Testis (tissue), 3 donors: ENCODE data around the gene RENBP. TPM values are rescaled to one million over a fixed set of nuclear protein-coding genes. Genes with fewer than 3 reads are reported as not detected.

ENCODE experiments used
- DNase-seq: peaks from one replicate; pipeline ENCODE4 v3.0.0-alpha.2; 2019
- H3K27ac ChIP-seq, 2 donors: fragments of 200-600 bp; sonication (generic); one replicate each; pipeline ENCODE4 v1.5.1; 2019
- H3K27me3 ChIP-seq: fragments of 200-600 bp; sonication (generic); one replicate; pipeline ENCODE4 v1.5.1; 2019
- H3K36me3 ChIP-seq: fragments of 200-600 bp; sonication (generic); one replicate; pipeline ENCODE4 v1.5.1; 2017; ENCODE audit warnings: low read depth; ENCODE audit errors: missing control alignments
- H3K4me1 ChIP-seq: fragments of 200-600 bp; sonication (generic); one replicate; pipeline ENCODE4 v1.5.1; 2019
- H3K4me3 ChIP-seq, 2 donors: fragments of 200-600 bp; sonication (generic); one replicate each; pipeline ENCODE4 v1.5.1; 2017 to 2019
- H3K9me3 ChIP-seq: fragments of 200-600 bp; sonication (generic); one replicate; pipeline ENCODE4 v1.5.1; 2017
- CTCF ChIP-seq, 3 experiments: fragments of 450-650 bp in 2 of 3; fragments of 200-600 bp in 1 of 3; sonication (generic) in 1 of 3; IDR thresholded peaks; one replicate each; pipeline ENCODE4 v1.5.1; 2016 to 2019; ENCODE audit warnings: antibody characterized with exemption in 3 of 3, mild to moderate bottlenecking in 2 of 3, moderate library complexity in 1 of 3
- POLR2A ChIP-seq: fragments of 450-650 bp; IDR thresholded peaks from one replicate; pipeline ENCODE4 v1.6.1; 2017; ENCODE audit warnings: antibody characterized with exemption, mild to moderate bottlenecking, moderate library complexity
- WGBS, 2 donors: methylation state at CpG; one replicate each; pipeline ENCODE4 v1.1.5; 2018; 5-methylcytosine and 5-hydroxymethylcytosine counted together
- intact Hi-C: fragments of 100-400 bp; cut with DNase I; formaldehyde crosslinking; loops from one replicate; pipeline ENCODE4 v1.15.1; 2023; ENCODE audit warnings: low total_unique reads
- microRNA-seq, 2 donors: library from miRNA; unstranded; fragments of <30 nt; microRNA quantifications; one replicate each; pipeline ENCODE4, GENCODE V29; 2016; ENCODE audit warnings: borderline number of aligned reads in 2 of 2, borderline replicate concordance in 1 of 2
- polyA plus RNA-seq: library from polyadenylated mRNA; stranded (reverse); fragments of 350-450 nt; fragmentation: Illumina TruSeq; extraction: RNeasy Lipid Tissue Mini Kit (QIAGEN cat#74804); gene quantifications from one replicate; pipeline ENCODE4 v1.2.3, GENCODE V29; 2014; ENCODE audit warnings: low read depth, low replicate concordance; ENCODE audit not compliant: insufficient read depth
- small RNA-seq, 2 donors: library from RNA; depleted of rRNA; stranded (forward); fragments of <200 nt; gene quantifications; one replicate each; pipeline ENCODE3, GENCODE V24; 2016
- total RNA-seq, 2 donors: library from RNA; depleted of rRNA; stranded (reverse); fragments of >200 nt; gene quantifications; one replicate each; pipeline ENCODE4 v1.2.3, GENCODE V29; 2016

The RENBP gene
- total and polyA plus RNA-seq, 3 donors from 2014 or later, result 2.8 to 4.8 (median 3.4) TPM

GRCh38 chrX:153887385-153887784 lies 57.1 kb downstream of the RENBP start:
- intact Hi-C loops, result no loop called here
- Histone ChIP-seq H3K27ac (no peak overlapping the region), H3K36me3 (no peaks in the 10 kb centered on the region), H3K27me3 (no peaks in the 10 kb centered on the region), H3K4me1 (no peaks in the 10 kb centered on the region), H3K9me3 (no peaks in the 10 kb centered on the region), H3K4me3 (no peak overlapping the region)
- DNase-seq, result no peak
- WGBS, 2 donors, result 76 to 80% methylated on average over 4 to 8 of the region's 8 CpGs
- no peak for TF ChIP-seq CTCF (IDR thresholded peaks at IDR 0.05)
- TF ChIP-seq POLR2A, result no peak

- H3K4me1 ChIP-seq, result no peaks in the 10 kb centered on the region
- H3K4me3 ChIP-seq, result no peak overlapping the region
- no peak overlapping the region for H3K27ac ChIP-seq
- no peak for DNase-seq
- no peaks in the 10 kb centered on the region for H3K27me3 ChIP-seq
- H3K9me3 ChIP-seq, result no peaks in the 10 kb centered on the region
- intact Hi-C loops, result no loop called here
- TF ChIP-seq POLR2A, result no peak
- no peaks in the 10 kb centered on the region for H3K36me3 ChIP-seq
- WGBS, 2 donors, result 2 to 18% methylated on average over 4 to 5 of the region's 13 CpGs
These were observed 57.5 kb downstream of the RENBP start for GRCh38 chrX:153886915-153887314.

- Histone ChIP-seq H3K4me1 (no peaks in the 10 kb centered on the region), H3K27me3 (no peaks in the 10 kb centered on the region), H3K27ac (no peak within 1 kb of the TSS)
These were observed 58.2 kb downstream of the RENBP start, which contains the start of gene L1CAM for GRCh38 chrX:153885968-153886903. Gene L1CAM, minus strand, starts transcription at chrX:153886173. Its CDS starts 10,337 bp downstream, at chrX:153875836.

More at GRCh38 chrX:153885968-153886903, 58.2 kb downstream of the RENBP start, which contains the start of gene L1CAM:
- Histone ChIP-seq H3K36me3 (no peaks in the 10 kb centered on the region), H3K4me3 (no peak within 1 kb of the TSS), H3K9me3 (no peaks in the 10 kb centered on the region)
- 3 to 20% methylated on average over 3 to 18 of the region's 94 CpGs for WGBS, 2 donors
- DNase-seq, result no peak
- TF ChIP-seq POLR2A (no peak), CTCF (IDR thresholded peaks at IDR 0.05) (no peak)
- intact Hi-C loops, result no loop called here

Small RNA genes within 50 kb of the gene (microRNA-seq; reads per million reads assigned to microRNA genes)
- gene MIR3202-1 (0 reads per million in 2 donors), gene MIR3202-2 (0 reads per million in 2 donors)

Small RNA genes within 50 kb of the gene (small RNA-seq; reads per million reads assigned to genes)
- gene MIR3202-1, result 0 to 0.09 reads per million in 2 donors

Other genes starting within 250 kb of the RENBP start
- 100 to 1,000 TPM; 149 to 153 TPM for gene BCAP31, start 220.3 kb downstream of the RENBP start, total RNA-seq
- gene BCAP31, start 220.3 kb downstream of the RENBP start, polyA plus RNA-seq, result 222 TPM
- gene ABCD1, start 219.8 kb downstream of the RENBP start, total RNA-seq, result 100 to 1,000 TPM in 1 of 2 donors, 10 to 100 TPM in 1; 84.4 to 112 TPM
- gene ABCD1, start 219.8 kb downstream of the RENBP start, polyA plus RNA-seq, result 34.3 TPM
- 10 to 100 TPM; 49.3 to 57.9 TPM for gene PLXNB3, start 180.4 kb downstream of the RENBP start, total RNA-seq
- gene PLXNB3, start 180.4 kb downstream of the RENBP start, polyA plus RNA-seq, result 28.0 TPM
- gene SRPK3, start 163.6 kb downstream of the RENBP start, total RNA-seq, result 1 to 10 TPM in 1 of 2 donors, under 1 TPM in 1; 0.62 to 2.2 TPM
- 1.3 TPM for gene SRPK3, start 163.6 kb downstream of the RENBP start, polyA plus RNA-seq
- 10 to 100 TPM; 74.9 to 83.1 TPM for gene IDH3G, start 150.3 kb downstream of the RENBP start, total RNA-seq
- 52.4 TPM for gene IDH3G, start 150.3 kb downstream of the RENBP start, polyA plus RNA-seq
- gene SSR4, start 150.0 kb downstream of the RENBP start, total RNA-seq, result 100 to 1,000 TPM; 246 to 294 TPM
- 275 TPM for gene SSR4, start 150.0 kb downstream of the RENBP start, polyA plus RNA-seq
- gene PDZD4, start 114.1 kb downstream of the RENBP start, total RNA-seq, result 10 to 100 TPM; 13.5 to 17.2 TPM
- 11.2 TPM for gene PDZD4, start 114.1 kb downstream of the RENBP start, polyA plus RNA-seq
- gene L1CAM, start 58.5 kb downstream of the RENBP start, total RNA-seq, result 1 to 10 TPM; 1.7 to 4.5 TPM
- 2.5 TPM for gene L1CAM, start 58.5 kb downstream of the RENBP start, polyA plus RNA-seq
- gene AVPR2, start 40.0 kb downstream of the RENBP start, total RNA-seq, result 1 to 10 TPM in 1 of 2 donors, under 1 TPM in 1; 0.74 to 1.1 TPM
- gene AVPR2, start 40.0 kb downstream of the RENBP start, polyA plus RNA-seq, result 1.3 TPM
- 10 to 100 TPM; 34.6 to 41.3 TPM for gene ARHGAP4, start 18.4 kb downstream of the RENBP start, total RNA-seq
- 25.6 TPM for gene ARHGAP4, start 18.4 kb downstream of the RENBP start, polyA plus RNA-seq
- gene NAA10, start 9.6 kb downstream of the RENBP start, total RNA-seq, result 10 to 100 TPM; 46.7 to 52.8 TPM
- 33.9 TPM for gene NAA10, start 9.6 kb downstream of the RENBP start, polyA plus RNA-seq
- 100 to 1,000 TPM; 102 to 115 TPM for gene HCFC1, start 27.2 kb upstream of the RENBP start, total RNA-seq
- 32.3 TPM for gene HCFC1, start 27.2 kb upstream of the RENBP start, polyA plus RNA-seq
- 10 to 100 TPM; 13.1 to 15.7 TPM for gene TMEM187, start 28.1 kb upstream of the RENBP start, total RNA-seq
- 6.1 TPM for gene TMEM187, start 28.1 kb upstream of the RENBP start, polyA plus RNA-seq
- 10 to 100 TPM; 77.6 to 90.8 TPM for gene IRAK1, start 75.3 kb upstream of the RENBP start, total RNA-seq
- 48.6 TPM for gene IRAK1, start 75.3 kb upstream of the RENBP start, polyA plus RNA-seq
- gene MECP2, start 153.1 kb upstream of the RENBP start, total RNA-seq, result 10 to 100 TPM; 85.4 to 86.4 TPM
- gene MECP2, start 153.1 kb upstream of the RENBP start, polyA plus RNA-seq, result 25.0 TPM
- under 1 TPM in 1 of 2 donors, not detected in 1; 0.31 TPM for gene OPN1LW, start 199.6 kb upstream of the RENBP start, total RNA-seq
- not detected for gene OPN1LW, start 199.6 kb upstream of the RENBP start, polyA plus RNA-seq
- not detected for gene OPN1MW, start 238.0 kb upstream of the RENBP start, total RNA-seq
- not detected for gene OPN1MW, start 238.0 kb upstream of the RENBP start, polyA plus RNA-seq